Endothelial cell of umbilical vein (primary cell): ENCODE results near the gene SNAPC4. TPM values are rescaled to one million over a fixed set of nuclear protein-coding genes. Genes with fewer than 3 reads are reported as not detected.

Experiments used
- BruUV-seq: library from RNA; stranded (reverse); fragments of 400-500 nt; replicated peaks from 2 replicates; lab custom pipeline; 2021; lab: Mats Ljungman, UMichigan
- CTCF ChIA-PET: fragments of 300-600, 350-600 bp; sonication (Branson Sonifier 250); formaldehyde crosslinking; loops from one replicate; lab custom pipeline; 2021; ENCODE audit warnings: antibody characterized with exemption, inconsistent platforms; lab: Charles Lee
- POLR2A ChIA-PET: fragments of 300-600, 350-600 bp; sonication (Branson Sonifier 250); formaldehyde crosslinking; loops from one replicate; lab custom pipeline; 2021; ENCODE audit warnings: antibody characterized with exemption, inconsistent platforms; lab: Charles Lee
- DNase-seq: peaks from one replicate; pipeline ENCODE4 v3.0.0-alpha.2; 2011; ENCODE audit warnings: low read depth, low spot score
- FAIRE-seq: peaks from 2 replicates; lab custom pipeline; 2011; peaks lifted over from hg19 to GRCh38; lab: Jason Lieb, UNC
- H2AFZ ChIP-seq: 2 replicates; pipeline ENCODE4 v1.6.0; 2012; ENCODE audit warnings: low read depth, low read length, control low read depth, inconsistent platforms
- H3K27ac ChIP-seq: 2 replicates; pipeline ENCODE4 v1.5.1; 2011; ENCODE audit warnings: low read depth, mild to moderate bottlenecking, control low read depth, low read length, moderate library complexity; ENCODE audit not compliant: insufficient read depth
- H3K27me3 ChIP-seq, 2 experiments: 2 replicates each; pipeline versions ENCODE4 v1.6.0 to v1.6.1; 2011; ENCODE audit warnings: low read length in 2 of 2, mixed read lengths in 1 of 2; ENCODE audit not compliant: control insufficient read depth in 2 of 2, insufficient read depth in 2 of 2
- H3K36me3 ChIP-seq, 2 experiments: 2 replicates in 1 of 2; 3 replicates in 1 of 2; pipeline ENCODE4 v1.5.1; 2011; ENCODE audit warnings: low read length in 2 of 2, mild to moderate bottlenecking in 1 of 2, moderate library complexity in 1 of 2; ENCODE audit not compliant: control insufficient read depth in 2 of 2, insufficient read depth in 2 of 2; ENCODE audit errors: extremely low read depth in 1 of 2
- H3K4me1 ChIP-seq: 3 replicates; pipeline ENCODE4 v1.5.1; 2011; ENCODE audit warnings: mild to moderate bottlenecking, low read length; ENCODE audit not compliant: control insufficient read depth, insufficient read depth; ENCODE audit errors: extremely low read depth
- H3K4me2 ChIP-seq: 2 replicates; pipeline ENCODE4 v1.6.1; 2011; ENCODE audit warnings: low read length, control low read depth, mixed read lengths; ENCODE audit not compliant: insufficient read depth
- H3K4me3 ChIP-seq, 3 experiments: fragments of 200-600 bp in 1 of 3; sonication (generic), shearing (Covaris generic) in 1 of 3; replicated peaks in 1 of 3; 2 replicates each; pipeline ENCODE4 v1.5.1; 2011 to 2016; ENCODE audit warnings: control low read depth in 3 of 3, low read length in 3 of 3, mild to moderate bottlenecking in 2 of 3, inconsistent platforms in 1 of 3, low read depth in 1 of 3, moderate library complexity in 1 of 3; ENCODE audit not compliant: insufficient read depth in 1 of 3
- H3K79me2 ChIP-seq: 2 replicates; pipeline ENCODE4 v1.6.0; 2012; ENCODE audit warnings: low read length, inconsistent platforms; ENCODE audit not compliant: control insufficient read depth, insufficient read depth
- H3K9ac ChIP-seq: replicated peaks from 2 replicates; pipeline ENCODE3; 2011; ENCODE audit warnings: low read length, control low read depth; ENCODE audit not compliant: insufficient read depth; ENCODE audit errors: extremely low read depth
- H3K9me1 ChIP-seq: replicated peaks from 3 replicates; pipeline ENCODE4 v1.6.0; 2011; ENCODE audit warnings: mild to moderate bottlenecking, low read length; ENCODE audit not compliant: control insufficient read depth, insufficient read depth; ENCODE audit errors: extremely low read depth
- H3K9me3 ChIP-seq: replicated peaks from 2 replicates; pipeline ENCODE4 v1.5.1; 2012; ENCODE audit warnings: low read length, inconsistent platforms; ENCODE audit not compliant: control insufficient read depth, insufficient read depth
- H4K20me1 ChIP-seq: replicated peaks from 2 replicates; pipeline ENCODE3; 2011; ENCODE audit warnings: mild to moderate bottlenecking, low read length; ENCODE audit not compliant: control insufficient read depth, insufficient read depth; ENCODE audit errors: extremely low read depth
- CTCF ChIP-seq, 2 donors: IDR thresholded peaks; 1 replicate in 1 of 2; 2 replicates in 1 of 2; pipeline ENCODE4 v1.5.1; 2011; ENCODE audit warnings: low read length in 2 of 2, mild to moderate bottlenecking in 2 of 2, moderate library complexity in 2 of 2, control low read depth in 1 of 2, inconsistent platforms in 1 of 2, low read depth in 1 of 2; ENCODE audit not compliant: insufficient read depth in 1 of 2; ENCODE audit errors: extremely low read depth in 1 of 2
- FOS ChIP-seq: IDR thresholded peaks from 2 replicates; pipeline ENCODE4 v1.6.1; 2011; ENCODE audit warnings: mild to moderate bottlenecking, low read length, moderate library complexity, borderline replicate concordance; ENCODE audit not compliant: insufficient read depth
- GATA2 ChIP-seq: IDR thresholded peaks from 2 replicates; pipeline ENCODE4 v1.7.0; 2011; ENCODE audit warnings: low read depth, mild to moderate bottlenecking, moderate library complexity, mixed read lengths, low read length; ENCODE audit not compliant: insufficient read length, insufficient read depth
- JUN ChIP-seq: IDR thresholded peaks from 2 replicates; pipeline ENCODE4 v1.6.1; 2011; ENCODE audit warnings: borderline replicate concordance, low read depth; ENCODE audit not compliant: insufficient read length, insufficient read depth
- POLR2A ChIP-seq: IDR thresholded peaks from 2 replicates; pipeline ENCODE4 v1.6.1; 2012; ENCODE audit warnings: low read depth, mild to moderate bottlenecking, control low read depth, low read length
- POLR2AphosphoS5 ChIP-seq: IDR thresholded peaks from 2 replicates; pipeline ENCODE4 v1.6.1; 2012; ENCODE audit warnings: low read depth, mild to moderate bottlenecking, control low read depth, low read length, moderate library complexity; ENCODE audit not compliant: insufficient read depth
- dilution Hi-C: fragments of 300-500 bp; cut with MboI; formaldehyde crosslinking; loops from one replicate; pipeline ENCODE4 v1.15.0; 2019; ENCODE audit warnings: low sequenced_read_pairs; ENCODE audit not compliant: extremely low pct_ligation_motif_present
- intact Hi-C: fragments of 100-400 bp; cut with micrococcal nuclease; formaldehyde crosslinking; loops from one replicate; pipeline ENCODE4 v1.10.0; 2022
- polyA plus RNA-seq, 4 experiments: library from polyadenylated mRNA; depleted of rRNA in 3 of 4; stranded (reverse) in 3 of 4; unstranded in 1 of 4; fragments of >200 nt; gene quantifications; 2 replicates each; pipeline versions ENCODE4 v1.2.1 to v1.2.3, GENCODE V29; 2011 to 2012; ENCODE audit warnings: missing spikeins in 1 of 4
- total RNA-seq: library from RNA; stranded (reverse); gene quantifications from 2 replicates; pipeline ENCODE4 v1.2.3, GENCODE V29; 2021
- TF ChIP-seq, protein P1 (sequence below): IDR thresholded peaks from 2 replicates; pipeline ENCODE4 v1.6.1; 2011; ENCODE audit not compliant: insufficient read depth, insufficient read length

Gene SNAPC4
- total and polyA plus RNA-seq, 2 donors (not counting 3 experiments of a cell fraction or from before 2014, with no cell fraction given), result 6.7 to 17.5 TPM

DNA sequence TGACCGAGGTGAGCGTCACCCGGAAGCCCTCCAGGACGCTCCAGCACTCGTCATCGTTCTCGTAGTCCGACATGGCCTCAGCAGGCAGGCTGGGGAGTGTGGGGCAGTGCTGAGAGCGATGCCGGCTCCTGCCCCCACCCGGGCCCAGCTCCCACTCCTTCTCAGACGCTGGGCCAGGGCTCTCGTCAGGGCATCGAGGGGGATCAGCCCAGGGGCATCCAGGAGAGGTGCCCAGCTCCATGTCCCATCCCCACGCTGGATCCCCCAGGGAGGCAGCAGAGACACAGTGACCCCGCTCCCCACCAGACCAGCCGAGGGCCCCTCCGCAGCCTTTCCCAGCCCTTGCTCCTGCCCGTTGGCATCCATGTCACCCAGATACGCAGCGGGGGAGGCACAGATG lies 28.0 kb downstream of the SNAPC4 start:
- dilution Hi-C loops (no loop called here), intact Hi-C loops (no loop called here)
- no peaks in the 10 kb centered on the region for H4K20me1 ChIP-seq
- H3K9me1 ChIP-seq, result no peaks in the 10 kb centered on the region
- BruUV-seq, result no TSS peak
- no peaks in the 10 kb centered on the region for H3K4me1 ChIP-seq
- H3K79me2 ChIP-seq, result no peaks in the 10 kb centered on the region
- no peak overlapping the region for H3K9ac ChIP-seq
- no peaks in the 10 kb centered on the region for H3K27me3 ChIP-seq
- TF ChIP-seq, protein P1, sequence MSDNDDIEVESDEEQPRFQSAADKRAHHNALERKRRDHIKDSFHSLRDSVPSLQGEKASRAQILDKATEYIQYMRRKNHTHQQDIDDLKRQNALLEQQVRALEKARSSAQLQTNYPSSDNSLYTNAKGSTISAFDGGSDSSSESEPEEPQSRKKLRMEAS, result no peak
- TF ChIP-seq POLR2AphosphoS5 (no peak), CTCF (IDR thresholded peaks at IDR 0.05; ENCODE audit: extremely low read depth in 1 of 2, insufficient read depth in 1 of 2, low read depth in 1 of 2, low read length in 2 of 2) (no peak), POLR2A (no peak), JUN (no peak), FOS (no peak), GATA2 (no peak)
- H3K27ac ChIP-seq, result no peak overlapping the region
- no peaks in the 10 kb centered on the region for H3K9me3 ChIP-seq
- H3K4me2 ChIP-seq, result no peak overlapping the region
- DNase-seq (no peak), FAIRE-seq (no peak)
- H2AFZ ChIP-seq, result no peak overlapping the region
- ChIA-PET CTCF (interaction anchor here (0.8 to 0.9 kb wide), 2 partner anchors 17 to 59 kb away, joined by 3 to 4 read pairs; no protein-coding TSS in a partner anchor), POLR2A (no interaction called here)
- no peaks in the 10 kb centered on the region for H3K36me3 ChIP-seq
- H3K4me3 ChIP-seq, result no peak overlapping the region
